K562 (cell line): ENCODE data around the gene ETS1. TPM values are rescaled to one million over a fixed set of nuclear protein-coding genes. Genes with fewer than 3 reads are reported as not detected.

Experiments used
- ATAC-seq: fragments of 200-7000 bp; cut with Tn5 transposase; 3 replicates; pipeline ENCODE4 v1.9.1; 2020; ENCODE audit warnings: moderate library complexity
- BruUV-seq: library from RNA; stranded (reverse); fragments of 400-500 nt; replicated peaks from 2 replicates; lab custom pipeline; 2021; lab: Mats Ljungman, UMichigan
- CTCF ChIA-PET: fragments of 300-600 bp; formaldehyde crosslinking; extraction: SDS; loops from one replicate; lab custom pipeline; 2021; ENCODE audit warnings: low intra/inter-chr PET ratio; lab: Yijun Ruan, JAX
- POLR2A ChIA-PET: fragments of 300-600, 350-650 bp; sonication (Branson Sonifier 250); formaldehyde crosslinking; extraction: SDS; loops from one replicate; lab custom pipeline; 2021; ENCODE audit warnings: antibody characterized with exemption, inconsistent platforms; lab: Yijun Ruan, JAX
- DNase-seq, 4 experiments: peaks; one replicate each; pipeline versions ENCODE4 v3.0.0 to v3.0.0-alpha.2; 2011 to 2018; ENCODE audit warnings: low spot score in 3 of 4, mixed read lengths in 3 of 4; ENCODE audit errors: extremely low read depth in 1 of 4
- FAIRE-seq: peaks from 2 replicates; lab custom pipeline; 2011; peaks lifted over from hg19 to GRCh38; lab: Jason Lieb, UNC
- H2AFZ ChIP-seq: 2 replicates; pipeline ENCODE4 v1.6.0; 2011; ENCODE audit warnings: low read depth, low read length, control low read depth, inconsistent platforms
- H3K27ac ChIP-seq: fragments of 200-600 bp; 3 replicates; pipeline ENCODE4 v1.8.0; 2011; ENCODE audit warnings: low read depth, mild to moderate bottlenecking, control low read depth, inconsistent platforms, low read length, moderate library complexity, mixed read lengths; ENCODE audit errors: extremely low read depth
- H3K27me3 ChIP-seq, 2 experiments: fragments of 300-600 bp in 1 of 2; 2 replicates in 1 of 2; 3 replicates in 1 of 2; pipeline versions ENCODE4 v1.6.0 to v1.8.0; 2011; ENCODE audit warnings: inconsistent platforms in 2 of 2, low read length in 2 of 2, mild to moderate bottlenecking in 1 of 2, mixed read lengths in 1 of 2, moderate library complexity in 1 of 2; ENCODE audit not compliant: control insufficient read depth in 2 of 2, insufficient read depth in 2 of 2
- H3K36me3 ChIP-seq: fragments of 300-600 bp; 3 replicates; pipeline ENCODE4 v1.8.0; 2011; ENCODE audit warnings: mild to moderate bottlenecking, low read length, inconsistent platforms; ENCODE audit not compliant: control insufficient read depth, insufficient read depth
- H3K4me1 ChIP-seq, 2 experiments: fragments of 200-600 bp in 1 of 2; replicated peaks in 1 of 2; 2 replicates in 1 of 2; 3 replicates in 1 of 2; pipeline versions ENCODE4 v1.5.1 to v1.8.0; 2011; ENCODE audit warnings: inconsistent platforms in 2 of 2, low read length in 2 of 2, mild to moderate bottlenecking in 1 of 2, mixed read lengths in 1 of 2, moderate library complexity in 1 of 2; ENCODE audit not compliant: control insufficient read depth in 2 of 2, insufficient read depth in 2 of 2
- H3K4me2 ChIP-seq: 2 replicates; pipeline ENCODE4 v1.6.1; 2011; ENCODE audit warnings: low read length, control low read depth, inconsistent platforms, mixed read lengths; ENCODE audit not compliant: insufficient read depth
- H3K4me3 ChIP-seq: fragments of 200-600 bp; sonication (generic), shearing (Covaris generic); 2 replicates; pipeline ENCODE4 v1.5.1; 2016; ENCODE audit warnings: control low read depth, inconsistent platforms
- H3K79me2 ChIP-seq: fragments of 200-600 bp; 3 replicates; pipeline ENCODE4 v1.8.0; 2011; ENCODE audit warnings: low read length, inconsistent platforms; ENCODE audit not compliant: control insufficient read depth, insufficient read depth
- H3K9ac ChIP-seq, 2 experiments: 2 replicates each; pipeline versions ENCODE4 v1.6.0 to v1.6.1; 2011; ENCODE audit warnings: low read depth in 2 of 2, low read length in 2 of 2, control low read depth in 1 of 2, inconsistent platforms in 1 of 2, mild to moderate bottlenecking in 1 of 2, mixed read lengths in 1 of 2; ENCODE audit not compliant: insufficient read depth in 1 of 2
- H3K9me1 ChIP-seq: one replicate; pipeline ENCODE4 v1.6.0; 2011; ENCODE audit warnings: inconsistent platforms, mild to moderate bottlenecking, low read length, moderate library complexity; ENCODE audit not compliant: control insufficient read depth, insufficient read depth
- H3K9me3 ChIP-seq: replicated peaks from 2 replicates; pipeline ENCODE4 v1.5.1; 2011; ENCODE audit warnings: low read depth, low read length, inconsistent platforms; ENCODE audit not compliant: control insufficient read depth, insufficient read depth
- H4K20me1 ChIP-seq: replicated peaks from 2 replicates; pipeline ENCODE4 v1.6.1; 2011; ENCODE audit warnings: low read length, inconsistent platforms, mixed read lengths; ENCODE audit not compliant: control insufficient read depth, insufficient read depth
- ATF6 ChIP-seq: sonication (generic); formaldehyde crosslinking; IDR thresholded peaks from 2 replicates; pipeline ENCODE4 v1.4.0; 2020; ENCODE audit warnings: mild to moderate bottlenecking, missing genetic modification reagents
- DEAF1 ChIP-seq: fragments of 450-650 bp; formaldehyde crosslinking; IDR thresholded peaks from 2 replicates; pipeline ENCODE4 v1.4.0; 2020; ENCODE audit warnings: mild to moderate bottlenecking, moderate library complexity
- EP300 ChIP-seq: IDR thresholded peaks from 2 replicates; pipeline ENCODE4 v1.6.1; 2012; ENCODE audit warnings: low read length, improper control_type of control experiment
- HEY1 ChIP-seq: fragments of 250-450 bp; sonication (Bioruptor Pico); IDR thresholded peaks from 2 replicates; pipeline ENCODE4 v1.5.0; 2020; ENCODE audit warnings: mild to moderate bottlenecking, moderate library complexity, borderline replicate concordance
- HOMEZ ChIP-seq: fragments of 250-450 bp; sonication (Bioruptor Pico); IDR thresholded peaks from 2 replicates; pipeline ENCODE4 v1.4.0; 2020; ENCODE audit warnings: mild to moderate bottlenecking, moderate library complexity
- KAT2B ChIP-seq: IDR thresholded peaks from one replicate; pipeline ENCODE4 v1.6.1; 2012; ENCODE audit warnings: low read depth, mild to moderate bottlenecking, control low read depth, inconsistent platforms, low read length, moderate library complexity
- LARP7 ChIP-seq: fragments of 450-650 bp; IDR thresholded peaks from 2 replicates; pipeline ENCODE4 v1.6.1; 2016
- TAF1 ChIP-seq: IDR thresholded peaks from 2 replicates; pipeline ENCODE4 v1.6.1; 2011; ENCODE audit warnings: mild to moderate bottlenecking, low read length, moderate library complexity; ENCODE audit not compliant: insufficient read depth, control insufficient read depth, severe bottlenecking; ENCODE audit errors: extremely low read depth
- TSHZ1 ChIP-seq: fragments of 250-450 bp; sonication (Bioruptor Pico); IDR thresholded peaks from 2 replicates; pipeline ENCODE4 v1.4.0; 2020; ENCODE audit warnings: mild to moderate bottlenecking, moderate library complexity
- ZNF124 ChIP-seq: sonication (generic); formaldehyde crosslinking; IDR thresholded peaks from 2 replicates; pipeline ENCODE4 v1.8.1; 2022; ENCODE audit warnings: missing genetic modification reagents
- ZNF589 ChIP-seq: fragments of 200-800 bp; sonication (Bioruptor generic); IDR thresholded peaks from 2 replicates; pipeline ENCODE4 v1.6.1; 2016; ENCODE audit warnings: low read depth, missing genetic modification characterization, missing compliant biosample characterization
- ZNF780A ChIP-seq: fragments of 250-450 bp; sonication (Bioruptor Pico); IDR thresholded peaks from 2 replicates; pipeline ENCODE4 v1.5.0; 2021; ENCODE audit warnings: mild to moderate bottlenecking
- whole genome bisulfite sequencing: fragments of 100-300 bp; shearing (Covaris generic); methylation state at CpG from one replicate; pipeline ENCODE4 v1.1.6; 2016; ENCODE audit warnings: low coverage, mixed read lengths; ENCODE audit not compliant: insufficient coverage; ENCODE audit errors: missing lambda C conversion rate; 5-methylcytosine and 5-hydroxymethylcytosine counted together
- in situ Hi-C: fragments of 300-500 bp; cut with MboI; formaldehyde crosslinking; loops from 4 replicates; pipeline ENCODE4 v1.15.0; 2018; ENCODE audit warnings: inconsistent platforms, mixed read lengths
- intact Hi-C: fragments of 100-400 bp; cut with micrococcal nuclease; formaldehyde crosslinking; loops from 2 replicates; pipeline ENCODE4 v1.14.2; 2022
- polyA plus RNA-seq, 8 experiments: library from polyadenylated mRNA; depleted of rRNA in 4 of 8; stranded (reverse) in 5 of 8; unstranded in 3 of 8; fragments of >200 nt; fragmentation: Nextera tagmentation in 2 of 8; fragmentation: Illumina TruSeq in 1 of 8; extraction: Ambion mirVana in 2 of 8; extraction: Trizol in 1 of 8; gene quantifications; 2 replicates each; pipeline versions ENCODE4 v1.2.1 to v1.2.3, GENCODE V29; 2011 to 2014; ENCODE audit warnings: inconsistent platforms in 1 of 8, missing spikeins in 1 of 8
- total RNA-seq, 7 experiments: library from RNA; depleted of rRNA in 6 of 7; stranded (reverse); fragments of >200 nt in 6 of 7; fragmentation: Illumina TruSeq in 2 of 7; extraction: Trizol in 2 of 7; gene quantifications; 2 replicates each; pipeline versions ENCODE4 v1.2.1 to v1.2.3, GENCODE V29; 2011 to 2021; ENCODE audit warnings: low replicate concordance in 1 of 7

The ETS1 gene
- total and polyA plus RNA-seq, 9 of the 15 experiments (the other 6 are each of a cell fraction or from before 2014, with no cell fraction given) = 0.04 to 1.4 (median 0.23) TPM

- CTCF ChIA-PET = no interaction called here
- ATAC-seq = no peak
- WGBS = 5% methylated on average over 6 of the region's 6 CpGs
- no peak overlapping the region for H3K4me2 ChIP-seq
- no peaks in the 10 kb centered on the region for H3K9me1 ChIP-seq
- no peak overlapping the region for H3K27ac ChIP-seq
- no peak overlapping the region for H3K9ac ChIP-seq
- H2AFZ ChIP-seq = no peak overlapping the region
- no peaks in the 10 kb centered on the region for H3K9me3 ChIP-seq
- TF ChIP-seq HEY1 (CRISPR knock-in tag) (no peak), DEAF1 (CRISPR knock-in tag) (no peak), LARP7 (no peak), EP300 (no peak), ZNF780A (CRISPR knock-in tag) (no peak), HOMEZ (CRISPR knock-in tag) (no peak), ZNF589 (CRISPR knock-in tag) (no peak), ZNF124 (CRISPR knock-in tag) (no peak), KAT2B (no peak), TAF1 (no peak), ATF6 (no peak), TSHZ1 (CRISPR knock-in tag) (no peak)
- no peak overlapping the region for H3K4me3 ChIP-seq
- no peaks in the 10 kb centered on the region for H3K36me3 ChIP-seq
- H3K27me3 ChIP-seq = no peaks in the 10 kb centered on the region
- H3K79me2 ChIP-seq = no peaks in the 10 kb centered on the region
- FAIRE-seq = no peak
- DNase-seq = no peak
- H4K20me1 ChIP-seq = no peaks in the 10 kb centered on the region
- POLR2A ChIA-PET = no interaction called here
- BruUV-seq = no TSS peak
- in situ Hi-C loops = no loop called here
- intact Hi-C loops = no loop called here
- H3K4me1 ChIP-seq = no peaks in the 10 kb centered on the region
Observed at GRCh38 chr11:128467041-128467440, 120.3 kb downstream of the ETS1 start.
